Neutrophil (primary cell): ENCODE measurements around the gene HDGFL2.
"Not testable (repeated sequence)": the region's sequence is repeated elsewhere in the genome, so short reads cannot be mapped to it uniquely, and the experiment has no call there.

Experiments
- H3K27ac ChIP-seq: fragments of 200-600 bp; sonication (generic); 2 replicates; pipeline ENCODE4 v1.5.1; 2016; ENCODE audit warnings: mild to moderate bottlenecking, moderate library complexity
- H3K27me3 ChIP-seq: fragments of 200-600 bp; sonication (generic); 2 replicates; pipeline ENCODE4 v1.6.0; 2016; ENCODE audit warnings: mild to moderate bottlenecking
- H3K36me3 ChIP-seq: fragments of 200-600 bp; sonication (generic); 2 replicates; pipeline ENCODE4 v1.5.1; 2017
- H3K4me1 ChIP-seq, 2 experiments: fragments of 200-600 bp in 1 of 2; sonication (generic) in 1 of 2; 1 replicate in 1 of 2; 2 replicates in 1 of 2; pipeline versions ENCODE4 v1.5.1 to v1.6.1; 2013 to 2016; ENCODE audit warnings: low read depth in 1 of 2, low read length in 1 of 2, mild to moderate bottlenecking in 1 of 2, moderate library complexity in 1 of 2; ENCODE audit not compliant: control insufficient read depth in 1 of 2, insufficient read depth in 1 of 2
- H3K4me3 ChIP-seq, 2 experiments: fragments of 200-600 bp in 1 of 2; sonication (generic) in 1 of 2; 1 replicate in 1 of 2; 2 replicates in 1 of 2; pipeline ENCODE4 v1.5.1; 2013 to 2016; ENCODE audit warnings: low read depth in 1 of 2, low read length in 1 of 2, mild to moderate bottlenecking in 1 of 2, moderate library complexity in 1 of 2
- H3K9me3 ChIP-seq: fragments of 200-600 bp; sonication (generic); 2 replicates; pipeline ENCODE4 v1.5.1; 2016
- TF ChIP-seq, protein P1 (sequence below): fragments of 200-600 bp; sonication (generic); IDR thresholded peaks from 2 replicates; pipeline ENCODE4 v1.5.1; 2016; ENCODE audit warnings: antibody characterized with exemption

The HDGFL2 gene

GRCh38 chr19:4522291-4523002, 50.4 kb downstream of the HDGFL2 start:
- Histone ChIP-seq H3K4me1 (peaks cover 14 to 28% of the 10 kb centered on the region in 2 experiments), H3K9me3 (no peaks in the 10 kb centered on the region), H3K27me3 (no peaks in the 10 kb centered on the region), H3K4me3 (no peak overlapping the region), H3K27ac (no peak overlapping the region), H3K36me3 (peaks cover 52% of the 10 kb centered on the region)
- TF ChIP-seq, protein P1, sequence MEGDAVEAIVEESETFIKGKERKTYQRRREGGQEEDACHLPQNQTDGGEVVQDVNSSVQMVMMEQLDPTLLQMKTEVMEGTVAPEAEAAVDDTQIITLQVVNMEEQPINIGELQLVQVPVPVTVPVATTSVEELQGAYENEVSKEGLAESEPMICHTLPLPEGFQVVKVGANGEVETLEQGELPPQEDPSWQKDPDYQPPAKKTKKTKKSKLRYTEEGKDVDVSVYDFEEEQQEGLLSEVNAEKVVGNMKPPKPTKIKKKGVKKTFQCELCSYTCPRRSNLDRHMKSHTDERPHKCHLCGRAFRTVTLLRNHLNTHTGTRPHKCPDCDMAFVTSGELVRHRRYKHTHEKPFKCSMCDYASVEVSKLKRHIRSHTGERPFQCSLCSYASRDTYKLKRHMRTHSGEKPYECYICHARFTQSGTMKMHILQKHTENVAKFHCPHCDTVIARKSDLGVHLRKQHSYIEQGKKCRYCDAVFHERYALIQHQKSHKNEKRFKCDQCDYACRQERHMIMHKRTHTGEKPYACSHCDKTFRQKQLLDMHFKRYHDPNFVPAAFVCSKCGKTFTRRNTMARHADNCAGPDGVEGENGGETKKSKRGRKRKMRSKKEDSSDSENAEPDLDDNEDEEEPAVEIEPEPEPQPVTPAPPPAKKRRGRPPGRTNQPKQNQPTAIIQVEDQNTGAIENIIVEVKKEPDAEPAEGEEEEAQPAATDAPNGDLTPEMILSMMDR = no peak

DNA sequence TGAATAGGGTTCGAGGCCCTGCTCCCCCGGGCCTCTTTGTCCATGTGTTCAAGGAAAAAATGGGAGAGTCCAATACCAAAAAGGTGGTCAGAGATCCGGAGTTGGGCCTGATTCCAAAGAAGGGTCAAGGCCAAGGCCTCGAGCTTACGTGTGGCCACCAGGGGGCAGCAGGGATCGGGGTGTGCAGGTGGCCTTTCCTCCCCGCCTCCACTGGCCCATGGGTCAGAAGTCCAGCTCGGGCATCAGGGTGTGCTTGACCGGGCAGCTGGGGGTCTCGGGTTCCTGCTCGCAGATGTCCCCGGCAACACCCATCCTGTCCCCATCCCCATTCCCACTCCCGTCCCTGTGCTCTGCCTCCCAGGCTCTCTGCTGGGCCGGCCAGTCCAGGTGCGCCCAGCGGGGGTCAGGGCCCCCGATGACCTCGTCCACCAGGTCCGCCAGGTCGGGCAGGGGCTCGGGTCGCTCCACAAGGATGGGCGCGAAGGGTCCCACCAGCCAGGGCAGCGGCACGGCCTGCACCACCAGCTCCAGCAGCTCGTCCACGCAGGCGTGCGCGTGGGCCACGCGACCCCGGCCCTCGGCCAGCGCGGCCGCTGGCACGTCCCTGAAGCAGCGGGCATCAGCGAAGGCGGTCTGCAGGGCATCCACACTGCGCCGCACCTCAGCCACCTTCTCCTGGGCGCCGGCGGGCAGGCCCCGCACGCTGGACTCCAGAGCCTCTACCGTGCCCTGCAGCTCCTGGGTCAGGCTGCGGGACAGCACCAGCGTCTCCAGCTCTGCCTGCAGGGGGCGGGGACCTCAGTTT, 51.4 kb downstream of the HDGFL2 start:
- Histone ChIP-seq H3K27me3 (no peaks in the 10 kb centered on the region), H3K4me3 (no peak overlapping the region), H3K9me3 (no peaks in the 10 kb centered on the region), H3K4me1 (peaks cover 8 to 22% of the 10 kb centered on the region in 2 experiments), H3K36me3 (peaks cover 52% of the 10 kb centered on the region), H3K27ac (no peak overlapping the region)
- TF ChIP-seq, protein P1 = peak; percentile 71

DNA sequence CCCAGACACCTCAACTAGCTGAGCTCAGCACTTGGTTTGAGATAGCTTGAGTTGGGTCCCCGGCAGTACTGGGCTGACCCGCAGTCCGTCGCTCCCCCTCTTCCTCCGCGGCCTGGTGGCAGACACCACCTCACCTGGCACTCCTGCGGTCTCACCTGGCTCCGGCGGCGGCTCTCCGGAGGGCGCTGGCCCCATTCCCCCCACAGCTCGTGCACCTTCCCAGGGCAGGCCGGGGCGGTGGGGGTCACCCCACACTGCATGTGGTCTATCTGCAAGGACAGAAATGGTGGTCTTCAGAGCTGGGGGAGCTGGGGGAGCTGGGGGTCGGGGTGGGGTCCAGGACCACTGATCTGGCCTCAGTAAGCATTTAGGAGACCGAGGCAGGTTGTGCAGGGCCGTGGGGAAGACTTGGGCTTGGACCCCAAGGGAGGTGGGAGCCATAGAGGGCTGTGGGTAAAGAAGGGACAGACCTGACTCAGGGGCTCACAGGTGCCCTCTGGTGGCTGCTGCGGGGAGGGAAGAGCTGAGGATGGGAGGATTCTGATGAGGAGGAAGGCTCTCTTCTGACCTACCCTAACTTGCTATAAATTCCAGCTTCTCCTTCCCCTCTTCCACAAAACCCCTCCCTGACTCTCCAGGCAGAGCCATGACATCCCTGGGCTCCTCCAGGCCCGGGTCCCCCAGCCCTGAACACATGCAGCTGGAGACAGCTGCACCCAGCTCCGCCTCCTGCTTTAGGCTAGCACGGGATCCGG, 52.9 kb downstream of the HDGFL2 start:
- H3K4me1 ChIP-seq = peaks cover 0 to 16% of the 10 kb centered on the region in 2 experiments
- H3K36me3 ChIP-seq = peaks cover 59% of the 10 kb centered on the region
- TF ChIP-seq, protein P1 = peak; percentile 79
- H3K4me3 ChIP-seq = no peak overlapping the region
- H3K27me3 ChIP-seq = no peaks in the 10 kb centered on the region
- H3K27ac ChIP-seq = no peak overlapping the region
- H3K9me3 ChIP-seq = no peaks in the 10 kb centered on the region

DNA sequence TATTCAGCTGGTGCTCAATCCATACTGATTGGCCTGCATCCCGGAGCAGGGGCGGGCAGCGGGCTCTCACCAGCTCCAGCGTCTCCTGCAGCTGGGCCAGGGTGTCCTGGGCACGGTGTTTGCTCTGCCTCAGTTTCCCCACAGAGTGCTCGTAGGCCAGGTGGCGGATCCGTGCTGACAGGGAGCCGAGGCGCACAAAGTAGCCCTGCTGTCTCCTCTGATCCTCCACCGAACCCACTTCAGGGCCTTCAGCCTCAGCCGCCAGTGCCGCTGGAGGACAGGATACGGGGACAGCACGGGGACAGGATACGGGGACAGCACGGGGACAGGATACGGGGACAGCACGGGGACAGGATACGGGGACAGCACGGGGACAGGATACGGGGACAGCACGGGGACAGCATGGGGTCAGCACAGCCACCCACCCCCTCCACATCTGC, 53.5 kb downstream of the HDGFL2 start:
- no peak overlapping the region for H3K4me3 ChIP-seq
- H3K9me3 ChIP-seq = no peaks in the 10 kb centered on the region
- peaks cover 59% of the 10 kb centered on the region for H3K36me3 ChIP-seq
- H3K4me1 ChIP-seq = peaks cover 0 to 16% of the 10 kb centered on the region in 2 experiments
- no peak overlapping the region for H3K27ac ChIP-seq
- TF ChIP-seq, protein P1 = no peak
- no peaks in the 10 kb centered on the region for H3K27me3 ChIP-seq

DNA sequence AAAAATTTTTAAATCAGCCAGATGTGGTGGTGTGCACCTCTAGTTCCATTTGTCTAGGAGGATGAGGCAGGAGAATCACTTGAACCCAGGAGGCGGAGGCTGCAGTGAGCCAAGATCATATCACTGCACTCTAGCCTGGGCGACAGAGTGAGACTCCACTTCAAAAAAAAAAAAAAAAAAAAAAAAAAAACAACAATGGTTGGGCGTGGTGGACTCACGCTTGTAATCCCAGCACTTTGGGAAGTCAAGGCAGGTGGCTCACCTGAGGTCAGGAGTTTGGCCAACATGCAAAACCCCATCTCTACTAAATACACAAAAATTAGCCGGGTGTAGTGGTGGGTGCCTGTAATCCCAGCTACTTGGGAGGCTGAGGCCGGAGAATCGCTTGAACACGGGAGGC, 55.3 kb downstream of the HDGFL2 start:
- H3K4me1 ChIP-seq = peaks cover 0 to 16% of the 10 kb centered on the region in 2 experiments
- H3K4me3 ChIP-seq, H3K27ac ChIP-seq, H3K9me3 ChIP-seq, H3K27me3 ChIP-seq: not testable (repeated sequence)
- peaks cover 44% of the 10 kb centered on the region for H3K36me3 ChIP-seq
